Measurements from ENCODE around the gene LTA. TPM values are rescaled to one million over a fixed set of nuclear protein-coding genes. Genes with fewer than 3 reads are reported as not detected.

Gene LTA
- total RNA-seq, 1 experiment from 2014 or later, result not detected

DNA sequence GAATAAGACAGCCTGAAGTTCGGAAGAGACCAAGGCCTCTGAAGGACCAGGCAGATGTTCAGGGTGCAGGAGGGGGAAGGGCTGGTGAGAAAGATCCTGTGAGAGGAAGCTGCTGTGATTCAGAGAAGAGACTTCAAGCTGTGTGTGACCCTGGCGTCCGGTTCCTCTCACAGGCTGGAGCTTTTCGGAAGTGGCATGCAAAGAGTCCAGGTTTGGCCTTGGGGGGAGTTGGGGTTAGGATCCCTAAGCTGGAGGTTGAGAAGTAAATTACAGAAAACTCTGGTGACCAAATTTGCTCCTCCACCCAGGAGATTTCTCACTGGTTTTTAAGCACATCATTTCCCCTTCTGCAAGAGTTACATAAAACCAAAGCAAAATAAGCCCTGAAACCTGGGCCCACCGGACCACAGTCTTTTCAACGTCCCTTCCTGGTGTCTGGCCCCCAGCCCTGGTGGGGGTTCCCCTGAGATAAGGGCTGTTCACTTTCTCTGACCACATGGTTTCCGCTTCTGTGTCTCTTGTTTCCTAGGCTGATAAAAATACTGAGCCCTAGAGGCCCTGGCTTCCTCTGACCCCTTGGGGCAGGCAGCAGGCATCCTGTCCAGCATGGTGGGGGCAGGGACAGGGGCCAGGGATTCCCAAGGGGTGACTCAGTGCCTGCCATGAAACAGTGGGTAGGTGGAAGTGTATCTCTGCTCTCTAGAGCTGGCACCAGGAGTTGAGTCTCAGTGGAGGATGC lies 12.0 kb upstream of the LTA start:
- Mint-ChIP-seq H3K36me3 (ENCODE audit: insufficient read depth, unreplicated experiment) (peaks cover 39% of the 10 kb centered on the region), H3K4me3 (ENCODE audit: unreplicated experiment) (no peak overlapping the region), H3K9me3 (ENCODE audit: unreplicated experiment) (no peaks in the 10 kb centered on the region), H3K27me3 (ENCODE audit: insufficient read depth, unreplicated experiment) (no peaks in the 10 kb centered on the region), H3K27ac (ENCODE audit: low read depth, unreplicated experiment) (no peak overlapping the region), H3K4me1 (ENCODE audit: insufficient read depth, unreplicated experiment) (peaks cover 20% of the 10 kb centered on the region)
- TF ChIP-seq CTCF (IDR thresholded peaks at IDR 0.05; ENCODE audit: unreplicated experiment), result no peak
- intact Hi-C loops (cut with micrococcal nuclease), result no loop called here
- POLR2A ChIA-PET, result interaction anchor here (1.0 to 1.2 kb wide), 3 partner anchors 14 to 26 kb away, joined by 3 read pairs; no protein-coding TSS in a partner anchor
- peak; percentile 73 for DNase-seq (ENCODE audit: unreplicated experiment)
- BruUV-seq (replicated peaks), result no TSS peak
- CTCF ChIA-PET, result interaction anchor here (0.6 to 1.3 kb wide), 3 partner anchors 20 to 1142 kb away, joined by 3 to 4 read pairs (median 4); no protein-coding TSS in a partner anchor

DNA sequence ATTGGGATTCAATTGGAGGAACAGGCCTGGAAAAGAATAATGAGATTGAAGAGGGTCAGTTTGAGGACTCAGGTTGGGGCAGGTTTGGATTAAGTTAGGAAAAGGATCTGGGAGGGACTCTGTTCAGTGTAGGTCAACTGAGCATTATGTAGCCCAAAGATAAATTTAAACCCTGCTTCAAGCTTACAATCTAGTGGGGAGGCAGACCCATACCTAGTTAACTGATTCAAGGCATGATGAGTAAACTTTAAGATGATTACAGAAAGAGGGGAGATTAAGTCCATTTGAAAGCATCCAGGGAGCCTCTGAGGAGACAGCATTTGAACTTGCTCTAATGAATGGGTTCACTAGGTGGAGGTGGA lies 11.4 kb upstream of the LTA start:
- ChIA-PET CTCF (interaction anchor here (1.0 kb wide), 1 partner anchor 38 kb away, joined by 3 read pairs; no protein-coding TSS in a partner anchor), POLR2A (interaction anchor here (1.0 to 1.2 kb wide), 4 partner anchors 10 to 35 kb away, joined by 3 to 4 read pairs (median 3); no protein-coding TSS in a partner anchor)
- Mint-ChIP-seq H3K27me3 (ENCODE audit: insufficient read depth, unreplicated experiment) (no peaks in the 10 kb centered on the region), H3K4me1 (ENCODE audit: insufficient read depth, unreplicated experiment) (peaks cover 20% of the 10 kb centered on the region), H3K36me3 (ENCODE audit: insufficient read depth, unreplicated experiment) (peaks cover 39% of the 10 kb centered on the region), H3K9me3 (ENCODE audit: unreplicated experiment) (no peaks in the 10 kb centered on the region), H3K27ac (ENCODE audit: low read depth, unreplicated experiment) (no peak overlapping the region), H3K4me3 (ENCODE audit: unreplicated experiment) (no peak overlapping the region)
- intact Hi-C loops (cut with micrococcal nuclease), result no loop called here
- no TSS peak for BruUV-seq (replicated peaks)
- DNase-seq (ENCODE audit: unreplicated experiment), result no peak
- no peak for TF ChIP-seq CTCF (IDR thresholded peaks at IDR 0.05; ENCODE audit: unreplicated experiment)

- H3K4me3 Mint-ChIP-seq (ENCODE audit: unreplicated experiment), result no peak overlapping the region
- H3K4me1 Mint-ChIP-seq (ENCODE audit: insufficient read depth, unreplicated experiment), result peaks cover 6% of the 10 kb centered on the region
- POLR2A ChIA-PET, result no interaction called here
- no peak overlapping the region for H3K27ac Mint-ChIP-seq (ENCODE audit: low read depth, unreplicated experiment)
- CTCF ChIA-PET, result interaction anchor here (0.5 to 0.7 kb wide), 3 partner anchors 282 to 372 kb away, joined by 3 read pairs; no protein-coding TSS in a partner anchor
- TF ChIP-seq CTCF (IDR thresholded peaks at IDR 0.05; ENCODE audit: unreplicated experiment), result no peak
- peaks cover 18% of the 10 kb centered on the region for H3K27me3 Mint-ChIP-seq (ENCODE audit: insufficient read depth, unreplicated experiment)
- H3K36me3 Mint-ChIP-seq (ENCODE audit: insufficient read depth, unreplicated experiment), result no peaks in the 10 kb centered on the region
- intact Hi-C loops (cut with micrococcal nuclease), result no loop called here
- no TSS peak for BruUV-seq (replicated peaks)
- H3K9me3 Mint-ChIP-seq (ENCODE audit: unreplicated experiment), result no peaks in the 10 kb centered on the region
- no peak for DNase-seq (ENCODE audit: unreplicated experiment)
Measured at GRCh38 chr6:31567531-31568370, 4.3 kb upstream of the LTA start.

DNA sequence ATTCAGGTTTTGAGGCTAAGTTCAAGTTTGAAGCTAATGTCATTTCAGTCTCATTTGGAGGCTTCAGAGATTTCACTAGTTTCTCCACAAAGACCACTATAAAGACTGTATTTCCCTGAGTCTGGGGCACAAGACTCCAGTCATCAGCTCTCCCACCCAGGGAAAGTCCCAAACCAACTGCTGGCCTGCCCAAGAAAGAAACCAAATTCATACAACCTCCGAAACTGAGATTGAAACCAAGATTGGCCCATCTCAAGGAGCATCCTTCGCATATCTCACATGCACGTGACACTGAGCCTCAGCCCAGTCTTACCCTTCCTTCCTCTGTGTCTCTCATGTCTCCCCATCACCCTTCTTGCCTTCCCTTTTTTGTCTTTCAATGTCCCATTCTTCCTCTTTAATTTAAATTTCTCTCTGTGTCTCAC lies 3.5 kb upstream of the LTA start:
- POLR2A ChIA-PET, result no interaction called here
- no TSS peak for BruUV-seq (replicated peaks)
- Mint-ChIP-seq H3K4me1 (ENCODE audit: insufficient read depth, unreplicated experiment) (peaks cover 6% of the 10 kb centered on the region), H3K27ac (ENCODE audit: low read depth, unreplicated experiment) (no peak overlapping the region), H3K36me3 (ENCODE audit: insufficient read depth, unreplicated experiment) (no peaks in the 10 kb centered on the region), H3K4me3 (ENCODE audit: unreplicated experiment) (no peak overlapping the region), H3K9me3 (ENCODE audit: unreplicated experiment) (no peaks in the 10 kb centered on the region), H3K27me3 (ENCODE audit: insufficient read depth, unreplicated experiment) (peaks cover 26% of the 10 kb centered on the region)
- CTCF ChIA-PET, result interaction anchor here (0.6 kb wide), 1 partner anchor 371 kb away, joined by 3 read pairs; no protein-coding TSS in a partner anchor
- TF ChIP-seq CTCF (IDR thresholded peaks at IDR 0.05; ENCODE audit: unreplicated experiment), result no peak
- no peak for DNase-seq (ENCODE audit: unreplicated experiment)
- intact Hi-C loops (cut with micrococcal nuclease), result no loop called here

Measured in MCF 10A (cell line).